ENCODE results near the gene VSIR. TPM values are rescaled to one million over a fixed set of nuclear protein-coding genes. Genes with fewer than 3 reads are reported as not detected.

VSIR gene
- total and polyA plus RNA-seq, 7 donors = 12.0 to 73.1 (median 40.2) TPM

DNA sequence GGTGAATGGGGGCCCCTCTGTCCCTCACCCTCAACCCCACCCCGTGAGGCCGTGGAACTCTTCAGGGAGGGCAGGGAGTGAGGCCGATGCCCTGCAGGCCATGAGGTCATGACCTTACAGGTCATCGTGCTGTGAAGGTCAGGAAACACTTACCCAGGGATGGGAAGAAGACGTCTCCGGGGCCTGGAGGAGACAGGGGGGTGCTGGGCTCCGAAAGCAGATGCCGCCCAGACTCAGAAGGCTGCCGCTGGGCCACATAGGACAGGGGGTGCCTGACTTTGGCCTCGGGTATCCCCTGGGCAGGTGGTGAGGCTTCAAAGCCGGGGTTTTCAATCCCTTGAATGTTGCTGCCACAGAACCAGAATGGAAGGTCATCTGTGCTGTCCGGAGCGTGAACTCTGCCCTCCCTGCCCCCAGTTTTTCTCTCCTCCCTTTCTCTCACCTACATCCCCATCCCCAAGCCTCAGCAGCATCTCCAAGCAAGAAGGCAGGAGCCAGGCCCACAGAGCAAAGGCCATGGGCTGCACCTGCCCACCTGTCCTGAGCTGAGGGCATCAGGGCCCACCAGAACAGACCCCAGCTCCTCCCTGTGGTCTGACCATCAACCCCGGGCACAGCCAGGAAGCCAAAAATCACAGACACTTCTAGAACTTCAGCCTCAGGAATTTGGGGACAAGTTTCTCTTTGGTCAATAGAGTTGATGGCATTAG, 21.6 kb downstream of the VSIR start:
- H3K4me1 ChIP-seq = peaks cover 0 to 69% (median 40%) of the 10 kb centered on the region in 4 donors

DNA sequence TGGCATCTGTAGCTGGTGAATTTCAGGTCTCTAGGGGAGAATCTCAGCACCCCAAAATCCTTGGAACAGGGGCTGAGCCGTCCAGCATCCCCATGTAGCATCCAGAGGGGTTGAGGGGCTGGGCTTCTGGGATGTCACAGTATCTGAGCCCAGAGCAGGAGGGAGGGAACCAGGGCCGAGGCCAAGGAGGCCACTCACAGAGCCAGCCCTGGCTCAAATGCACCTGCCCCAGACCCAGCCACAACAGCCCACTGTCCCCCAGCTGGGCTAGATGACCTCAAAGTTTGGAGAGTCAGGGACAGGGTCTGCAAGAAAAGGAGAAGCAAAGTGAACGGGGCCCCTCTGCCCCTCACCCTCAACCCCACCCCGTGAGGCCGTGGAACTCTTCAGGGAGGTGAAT, 22.3 kb downstream of the VSIR start:
- Histone ChIP-seq H3K27me3 (no peaks in the 10 kb centered on the region), H3K4me3 (no peak overlapping the region), H3K4me1 (peaks cover 0 to 71% (median 46%) of the 10 kb centered on the region in 4 donors), H3K36me3 (peaks cover 15 to 57% (median 42%) of the 10 kb centered on the region in 4 donors), H3K9me3 (no peaks in the 10 kb centered on the region), H3K27ac (peak overlapping the region in 2 of 4 donors; percentile 66 to 72)
- DNase-seq = no peak
- TF ChIP-seq EP300 (IDR thresholded peaks at IDR 0.05) (no peak), POLR2AphosphoS5 (IDR thresholded peaks at IDR 0.05) (no peak), POLR2A (IDR thresholded peaks at IDR 0.05) (no peak)
- TF ChIP-seq, protein P1, sequence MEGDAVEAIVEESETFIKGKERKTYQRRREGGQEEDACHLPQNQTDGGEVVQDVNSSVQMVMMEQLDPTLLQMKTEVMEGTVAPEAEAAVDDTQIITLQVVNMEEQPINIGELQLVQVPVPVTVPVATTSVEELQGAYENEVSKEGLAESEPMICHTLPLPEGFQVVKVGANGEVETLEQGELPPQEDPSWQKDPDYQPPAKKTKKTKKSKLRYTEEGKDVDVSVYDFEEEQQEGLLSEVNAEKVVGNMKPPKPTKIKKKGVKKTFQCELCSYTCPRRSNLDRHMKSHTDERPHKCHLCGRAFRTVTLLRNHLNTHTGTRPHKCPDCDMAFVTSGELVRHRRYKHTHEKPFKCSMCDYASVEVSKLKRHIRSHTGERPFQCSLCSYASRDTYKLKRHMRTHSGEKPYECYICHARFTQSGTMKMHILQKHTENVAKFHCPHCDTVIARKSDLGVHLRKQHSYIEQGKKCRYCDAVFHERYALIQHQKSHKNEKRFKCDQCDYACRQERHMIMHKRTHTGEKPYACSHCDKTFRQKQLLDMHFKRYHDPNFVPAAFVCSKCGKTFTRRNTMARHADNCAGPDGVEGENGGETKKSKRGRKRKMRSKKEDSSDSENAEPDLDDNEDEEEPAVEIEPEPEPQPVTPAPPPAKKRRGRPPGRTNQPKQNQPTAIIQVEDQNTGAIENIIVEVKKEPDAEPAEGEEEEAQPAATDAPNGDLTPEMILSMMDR (IDR thresholded peaks at IDR 0.05) = no peak
- WGBS, 2 donors = 73 to 92% methylated on average over 5 of the region's 5 CpGs
- intact Hi-C loops (cut with DNase I) = no loop called here

More for the DNA sequence above, 21.6 kb downstream of the VSIR start:
- 87 to 93% methylated on average over 14 of the region's 14 CpGs for WGBS, 2 donors
- Histone ChIP-seq H3K4me3 (no peak overlapping the region), H3K27ac (peak overlapping the region in 1 of 4 donors; percentile 38), H3K9me3 (no peaks in the 10 kb centered on the region), H3K36me3 (peaks cover 15 to 57% (median 42%) of the 10 kb centered on the region in 4 donors), H3K27me3 (no peaks in the 10 kb centered on the region)
- no peak for TF ChIP-seq POLR2AphosphoS5 (IDR thresholded peaks at IDR 0.05)
- TF ChIP-seq POLR2A (IDR thresholded peaks at IDR 0.05) = no peak
- TF ChIP-seq EP300 (IDR thresholded peaks at IDR 0.05) = no peak
- TF ChIP-seq, protein P1 (IDR thresholded peaks at IDR 0.05) = no peak
- intact Hi-C loops (cut with DNase I) = no loop called here
- DNase-seq = no peak

DNA sequence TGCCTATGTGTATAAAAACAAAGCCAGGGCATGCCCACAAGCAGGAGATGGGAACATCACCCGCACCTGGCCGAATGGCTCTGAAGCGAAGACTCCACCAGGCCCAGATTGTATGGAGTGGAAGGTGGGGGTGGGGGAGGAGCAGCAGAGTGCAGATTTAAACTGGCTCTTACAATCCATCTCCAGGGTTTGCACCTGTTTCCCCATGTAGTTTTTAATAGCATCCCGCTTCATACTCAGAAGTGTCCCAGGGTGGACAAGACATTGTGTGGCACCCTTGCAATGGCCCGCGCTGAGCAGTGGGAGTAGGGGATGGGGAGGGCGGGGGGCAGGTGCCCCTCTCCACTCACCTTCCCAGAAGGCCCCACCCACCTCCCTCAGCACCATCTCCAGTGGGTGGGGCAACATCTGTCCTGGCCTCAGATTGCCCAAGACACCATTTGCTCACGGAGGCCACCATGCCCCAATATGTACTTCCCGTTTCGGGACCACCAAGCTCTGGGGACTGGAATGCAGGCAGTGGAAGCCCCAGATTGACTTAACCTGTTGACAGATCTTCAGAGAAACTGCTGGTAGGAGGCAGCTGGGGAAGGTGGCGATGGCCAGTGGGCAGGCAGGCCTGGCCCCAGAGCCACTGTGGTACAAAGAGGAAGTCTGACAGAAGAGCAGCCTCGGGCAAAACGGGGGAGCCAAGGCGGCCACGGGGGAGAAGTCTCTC, 23.0 kb downstream of the VSIR start:
- Histone ChIP-seq H3K36me3 (peaks cover 15 to 57% (median 42%) of the 10 kb centered on the region in 4 donors), H3K27ac (peak overlapping the region in 2 of 4 donors; percentile 66 to 72), H3K9me3 (no peaks in the 10 kb centered on the region), H3K27me3 (no peaks in the 10 kb centered on the region), H3K4me1 (peaks cover 0 to 68% (median 47%) of the 10 kb centered on the region in 4 donors), H3K4me3 (no peak overlapping the region)
- intact Hi-C loops (cut with DNase I) = no loop called here
- TF ChIP-seq, protein P1 (IDR thresholded peaks at IDR 0.05) = no peak
- TF ChIP-seq POLR2A (IDR thresholded peaks at IDR 0.05) (no peak), EP300 (IDR thresholded peaks at IDR 0.05) (no peak), POLR2AphosphoS5 (IDR thresholded peaks at IDR 0.05) (no peak)
- DNase-seq = no peak
- 75 to 91% methylated on average over 15 of the region's 15 CpGs for WGBS, 2 donors

DNA sequence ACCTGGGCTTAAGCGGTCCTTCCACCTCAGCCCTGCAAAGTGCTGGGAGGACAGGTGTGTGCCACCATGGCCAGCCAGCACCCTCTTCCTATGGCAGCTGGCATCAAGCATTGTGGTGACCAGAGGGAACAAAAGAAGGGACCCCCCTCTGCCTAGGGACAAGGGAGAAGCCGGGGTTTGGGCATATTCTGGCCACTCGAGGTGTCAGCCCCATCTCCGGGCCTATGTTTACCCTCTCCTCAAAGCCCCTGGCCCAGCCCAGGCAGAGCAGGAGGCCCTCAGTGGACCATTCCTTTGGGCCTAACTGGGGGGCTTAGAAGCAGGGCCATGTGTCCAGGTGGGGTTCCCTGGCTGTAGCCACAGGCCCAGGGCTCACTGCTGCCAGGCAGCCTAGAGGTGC, 23.9 kb downstream of the VSIR start:
- 80 to 84% methylated on average over 4 of the region's 4 CpGs for WGBS, 2 donors
- peaks cover 0 to 59% (median 43%) of the 10 kb centered on the region in 4 donors for H3K4me1 ChIP-seq
- H3K9me3 ChIP-seq = no peaks in the 10 kb centered on the region
- intact Hi-C loops (cut with DNase I) = no loop called here
- TF ChIP-seq EP300 (IDR thresholded peaks at IDR 0.05) (no peak), POLR2AphosphoS5 (IDR thresholded peaks at IDR 0.05) (no peak), POLR2A (IDR thresholded peaks at IDR 0.05) (no peak)
- TF ChIP-seq, protein P1 (IDR thresholded peaks at IDR 0.05) = no peak
- H3K27ac ChIP-seq = peak overlapping the region; percentile 62 to 72 (median 68)
- H3K27me3 ChIP-seq = no peaks in the 10 kb centered on the region
- no peak overlapping the region for H3K4me3 ChIP-seq
- H3K36me3 ChIP-seq = peaks cover 15 to 48% (median 38%) of the 10 kb centered on the region in 4 donors
- DNase-seq = no peak
